Gastrocnemius medialis (tissue), 4 donors: ENCODE data around the gene AGAP1.

Source experiments
- CTCF ChIP-seq, 5 experiments: fragments of 450-650 bp in 3 of 5; fragments of 200-600 bp in 2 of 5; sonication (generic) in 2 of 5; IDR thresholded peaks in 4 of 5; conservative IDR thresholded peaks in 1 of 5; 1 replicate in 4 of 5; 2 replicates in 1 of 5; pipeline ENCODE4 v1.5.1; 2016 to 2019; ENCODE audit warnings: antibody characterized with exemption in 5 of 5, mild to moderate bottlenecking in 3 of 5, moderate library complexity in 3 of 5
- POLR2A ChIP-seq, 2 donors: fragments of 450-650 bp; IDR thresholded peaks; one replicate each; pipeline ENCODE4 v1.6.1; 2017; ENCODE audit warnings: antibody characterized with exemption in 2 of 2, mild to moderate bottlenecking in 2 of 2, moderate library complexity in 2 of 2

GRCh38 chr2:235855011-235855410, 361.2 kb downstream of the AGAP1 start:
- TF ChIP-seq CTCF (IDR thresholded peaks at IDR 0.05 in 4 of 5, conservative IDR thresholded peaks at IDR 0.05 in 1 of 5): no peak
- TF ChIP-seq POLR2A (IDR thresholded peaks at IDR 0.05): no peak
